Nephron (organoid): ENCODE measurements around the gene MAMDC4.
"Not testable (repeated sequence)": the region's sequence is repeated elsewhere in the genome, so short reads cannot be mapped to it uniquely, and the experiment has no call there.

Source experiments
- H3K27ac Mint-ChIP-seq, 3 experiments: 2 replicates each; pipeline ENCODE4 v1.8.0; 2020; ENCODE audit warnings: mixed read lengths in 3 of 3, mild to moderate bottlenecking in 2 of 3, moderate library complexity in 1 of 3
- H3K27me3 Mint-ChIP-seq: 2 replicates; pipeline ENCODE4 v1.8.0; 2021; ENCODE audit warnings: low read depth, mild to moderate bottlenecking, moderate library complexity, mixed read lengths
- H3K36me3 Mint-ChIP-seq: 2 replicates; pipeline ENCODE4 v1.8.0; 2020; ENCODE audit warnings: low read depth, mixed read lengths
- H3K4me1 Mint-ChIP-seq: 2 replicates; pipeline ENCODE4 v1.8.0; 2020; ENCODE audit warnings: mixed read lengths
- H3K4me3 Mint-ChIP-seq, 3 experiments: 2 replicates each; pipeline ENCODE4 v1.8.0; 2020; ENCODE audit warnings: mild to moderate bottlenecking in 3 of 3, mixed read lengths in 3 of 3, moderate library complexity in 2 of 3
- H3K9me3 Mint-ChIP-seq: 2 replicates; pipeline ENCODE4 v1.8.0; 2020; ENCODE audit warnings: mixed read lengths
- CTCF ChIP-seq, 3 experiments: fragments of 200-600 bp; sonication (generic); IDR thresholded peaks; one replicate each; pipeline ENCODE4 v1.5.0; 2021; ENCODE audit warnings: antibody characterized with exemption in 3 of 3; ENCODE audit not compliant: unreplicated experiment in 3 of 3

Gene MAMDC4

DNA sequence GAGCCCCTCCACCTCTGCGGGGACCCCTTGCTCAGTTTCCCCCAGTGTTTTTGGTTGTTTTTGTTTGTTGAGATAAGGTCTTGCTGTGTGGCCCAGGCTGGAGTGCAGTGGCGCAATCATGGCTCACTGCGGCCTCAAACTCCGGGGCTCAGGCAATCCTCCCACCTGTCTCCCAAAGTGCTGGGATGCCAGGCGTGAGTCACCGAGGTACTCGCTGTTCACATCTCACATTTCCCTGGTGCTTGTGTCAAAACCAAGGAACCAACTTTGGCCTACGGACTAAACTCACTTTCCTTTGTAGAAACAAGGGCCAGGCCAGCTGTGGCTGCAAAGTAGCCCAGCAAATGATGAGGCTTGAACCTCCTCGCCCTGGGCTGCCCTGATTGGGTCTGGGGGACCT, 19.6 kb upstream of the MAMDC4 start:
- H3K27ac Mint-ChIP-seq, result no peak overlapping the region
- peaks cover 16% of the 10 kb centered on the region for H3K36me3 Mint-ChIP-seq
- H3K4me1 Mint-ChIP-seq, result peaks cover 4% of the 10 kb centered on the region
- TF ChIP-seq CTCF (IDR thresholded peaks at IDR 0.05; ENCODE audit: unreplicated experiment in 3 of 3), result no peak
- H3K9me3 Mint-ChIP-seq, result no peaks in the 10 kb centered on the region
- H3K4me3 Mint-ChIP-seq, result no peak overlapping the region
- H3K27me3 Mint-ChIP-seq, result no peaks in the 10 kb centered on the region

DNA sequence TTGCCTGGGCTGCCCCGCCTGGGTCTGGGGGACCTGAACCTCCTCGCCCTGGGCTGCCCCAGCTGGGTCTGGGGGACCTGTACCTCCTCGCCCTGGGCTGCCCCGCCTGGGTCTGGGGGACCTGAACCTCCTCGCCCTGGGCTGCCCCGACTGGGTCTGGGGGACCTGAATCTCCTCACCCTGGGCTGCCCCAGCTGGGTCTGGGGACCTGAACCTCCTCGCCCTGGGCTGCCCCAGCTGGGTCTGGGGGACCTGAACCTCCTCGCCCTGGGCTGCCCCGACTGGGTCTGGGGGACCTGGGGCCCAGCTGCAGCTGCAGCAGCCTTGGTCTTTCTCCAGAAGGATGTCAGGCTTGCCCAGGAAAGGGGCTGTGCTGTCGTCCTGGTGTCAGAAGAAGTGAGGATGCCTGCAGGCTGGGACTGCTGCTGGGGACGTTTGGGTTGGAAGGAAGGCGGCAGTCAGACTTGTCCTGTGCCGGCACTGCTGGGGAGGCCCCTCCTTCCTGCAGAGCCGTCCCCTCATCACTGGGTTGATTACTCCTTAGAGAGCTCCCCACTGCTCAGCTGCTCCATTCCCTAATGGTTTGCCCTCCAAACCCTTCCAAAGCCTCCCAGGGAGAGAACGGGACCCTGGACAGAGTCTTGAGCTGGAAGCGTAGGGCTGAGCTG, 18.6 kb upstream of the MAMDC4 start:
- H3K9me3 Mint-ChIP-seq, H3K27ac Mint-ChIP-seq, H3K4me3 Mint-ChIP-seq, H3K27me3 Mint-ChIP-seq, H3K4me1 Mint-ChIP-seq: not testable (repeated sequence)
- H3K36me3 Mint-ChIP-seq, result peaks cover 16% of the 10 kb centered on the region

DNA sequence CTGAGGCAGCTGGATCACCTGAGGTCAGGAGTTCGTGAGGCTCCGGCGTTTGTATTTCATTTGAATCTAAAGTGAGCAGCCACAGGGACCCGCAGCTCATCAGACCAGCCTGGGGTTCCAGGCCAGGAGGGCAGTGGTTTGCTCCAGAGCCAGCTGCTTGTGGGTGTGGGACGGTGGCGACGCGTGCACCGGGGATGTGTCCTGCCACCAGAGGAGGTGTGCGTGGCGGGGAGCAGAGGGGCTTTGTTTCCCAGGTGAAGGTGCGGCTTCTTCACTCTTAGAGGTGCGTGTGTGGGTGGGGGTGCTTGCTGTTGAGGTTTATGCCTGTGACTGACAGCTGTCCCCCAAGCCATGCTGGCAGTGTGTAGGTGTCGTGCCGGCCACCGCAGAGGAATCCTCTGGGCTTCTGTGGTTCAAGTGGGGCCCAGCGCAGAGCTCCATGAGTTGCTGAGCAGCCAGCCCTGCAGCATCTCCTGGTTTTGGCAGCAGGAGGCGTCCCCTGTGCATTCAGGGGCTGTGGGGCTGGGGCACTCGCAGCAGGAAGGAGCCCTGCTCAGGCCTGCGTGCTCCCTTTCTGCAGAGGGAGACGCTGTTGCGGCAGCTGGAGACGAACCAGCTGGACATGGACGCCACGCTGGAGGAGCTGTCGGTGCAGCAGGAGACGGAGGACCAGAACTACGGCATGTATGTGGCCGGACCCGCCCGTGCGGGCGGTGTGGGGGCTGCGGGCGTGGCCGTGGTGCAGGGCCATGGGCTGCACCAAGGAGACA, 16.8 kb upstream of the MAMDC4 start:
- Mint-ChIP-seq H3K4me1 (peaks cover 11% of the 10 kb centered on the region), H3K9me3 (no peaks in the 10 kb centered on the region), H3K27me3 (no peaks in the 10 kb centered on the region), H3K36me3 (peaks cover 13% of the 10 kb centered on the region), H3K4me3 (no peak overlapping the region), H3K27ac (no peak overlapping the region)
- no peak for TF ChIP-seq CTCF (IDR thresholded peaks at IDR 0.05; ENCODE audit: unreplicated experiment in 3 of 3)

GRCh38 chr9:136835932-136836904, 15.9 kb upstream of the MAMDC4 start:
- Mint-ChIP-seq H3K27me3 (no peaks in the 10 kb centered on the region), H3K4me1 (peaks cover 19% of the 10 kb centered on the region)

GRCh38 chr9:136837146-136837855, 14.8 kb upstream of the MAMDC4 start:
- TF ChIP-seq CTCF (IDR thresholded peaks at IDR 0.05; ENCODE audit: unreplicated experiment in 3 of 3), result no peak
- H3K27ac Mint-ChIP-seq, result no peak overlapping the region
- H3K27me3 Mint-ChIP-seq, result no peaks in the 10 kb centered on the region
- peaks cover 28% of the 10 kb centered on the region for H3K4me1 Mint-ChIP-seq
- H3K4me3 Mint-ChIP-seq, result no peak overlapping the region
- H3K36me3 Mint-ChIP-seq, result peaks cover 9% of the 10 kb centered on the region
- H3K9me3 Mint-ChIP-seq, result no peaks in the 10 kb centered on the region

More at GRCh38 chr9:136835932-136836904, 15.9 kb upstream of the MAMDC4 start:
- no peak overlapping the region for H3K4me3 Mint-ChIP-seq
- no peak for TF ChIP-seq CTCF (IDR thresholded peaks at IDR 0.05; ENCODE audit: unreplicated experiment in 3 of 3)
- H3K9me3 Mint-ChIP-seq, result no peaks in the 10 kb centered on the region
- H3K27ac Mint-ChIP-seq, result no peak overlapping the region
- peaks cover 13% of the 10 kb centered on the region for H3K36me3 Mint-ChIP-seq

DNA sequence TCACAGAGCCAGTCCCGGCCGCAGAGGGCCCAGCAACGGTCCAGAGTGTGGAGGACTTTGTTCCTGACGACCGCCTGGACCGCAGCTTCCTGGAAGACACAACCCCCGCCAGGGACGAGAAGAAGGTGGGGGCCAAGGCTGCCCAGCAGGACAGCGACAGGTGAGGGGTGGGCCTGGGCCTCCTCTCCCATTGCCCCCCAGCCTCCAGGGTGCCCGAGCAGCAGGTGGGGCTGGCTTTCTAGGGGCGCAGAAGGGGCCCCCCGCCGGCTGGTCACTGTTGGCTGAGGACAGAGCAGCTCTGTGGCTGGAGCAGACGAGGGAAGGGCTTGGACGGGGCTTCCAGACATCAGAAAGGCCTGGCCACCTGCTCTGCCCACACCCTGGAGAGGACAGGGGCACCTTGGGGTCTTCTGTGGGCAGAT, 14.3 kb upstream of the MAMDC4 start:
- not testable (repeated sequence) for H3K9me3 Mint-ChIP-seq, H3K4me3 Mint-ChIP-seq, H3K27ac Mint-ChIP-seq, H3K36me3 Mint-ChIP-seq, H3K27me3 Mint-ChIP-seq
- peaks cover 29% of the 10 kb centered on the region for H3K4me1 Mint-ChIP-seq
